SK-N-SH (cell line): ENCODE results near the gene ZNF415. TPM values are rescaled to one million over a fixed set of nuclear protein-coding genes. Genes with fewer than 3 reads are reported as not detected.

Source experiments
- CTCF ChIA-PET: fragments of 300-600, 350-600 bp; formaldehyde crosslinking; extraction: SDS; loops from one replicate; lab custom pipeline; 2021; lab: Yijun Ruan, JAX
- POLR2A ChIA-PET: fragments of 350-600 bp; sonication (Branson Sonifier 250); formaldehyde crosslinking; extraction: SDS; loops from one replicate; lab custom pipeline; 2020; ENCODE audit warnings: antibody characterized with exemption, inconsistent platforms; lab: Yijun Ruan, JAX
- DNase-seq: peaks from one replicate; pipeline ENCODE4 v3.0.0; 2012
- H2AFZ ChIP-seq: fragments of 200-600 bp; sonication (generic); 2 replicates; pipeline ENCODE4 v1.8.1; 2016; ENCODE audit warnings: antibody characterized with exemption, mild to moderate bottlenecking, low read depth
- H3F3A ChIP-seq: fragments of 200-600 bp; sonication (generic); replicated peaks from 2 replicates; pipeline ENCODE3; 2016; ENCODE audit warnings: antibody characterized with exemption, mild to moderate bottlenecking; ENCODE audit not compliant: insufficient read depth
- H3K27ac ChIP-seq, 2 experiments: fragments of 200-500 bp in 1 of 2; fragments of 200-600 bp in 1 of 2; sonication (Bioruptor generic) in 1 of 2; sonication (generic), shearing (Covaris generic) in 1 of 2; 2 replicates each; pipeline versions ENCODE4 v1.5.1 to v1.6.1; 2014 to 2016; ENCODE audit warnings: low read depth in 2 of 2, inconsistent platforms in 1 of 2, low read length in 1 of 2, mild to moderate bottlenecking in 1 of 2, mixed read lengths in 1 of 2
- H3K27me3 ChIP-seq: fragments of 200-600 bp; sonication (generic), shearing (Covaris generic); 2 replicates; pipeline ENCODE4 v1.6.1; 2016; ENCODE audit warnings: mixed run types; ENCODE audit not compliant: insufficient read depth
- H3K36me3 ChIP-seq, 2 experiments: fragments of 200-500 bp in 1 of 2; fragments of 200-600 bp in 1 of 2; sonication (Bioruptor generic) in 1 of 2; sonication (generic) in 1 of 2; replicated peaks in 1 of 2; 2 replicates each; pipeline versions ENCODE3 to v1.5.1; 2014 to 2016; ENCODE audit warnings: low read length in 1 of 2, mild to moderate bottlenecking in 1 of 2; ENCODE audit not compliant: insufficient read depth in 2 of 2, control insufficient read depth in 1 of 2
- H3K4me1 ChIP-seq, 2 experiments: fragments of 200-500 bp in 1 of 2; fragments of 200-600 bp in 1 of 2; sonication (Bioruptor generic) in 1 of 2; sonication (generic), shearing (Covaris generic) in 1 of 2; 2 replicates each; pipeline versions ENCODE4 v1.5.1 to v1.6.1; 2014 to 2016; ENCODE audit warnings: low read depth in 1 of 2, low read length in 1 of 2, mixed run types in 1 of 2; ENCODE audit not compliant: insufficient read depth in 2 of 2, control insufficient read depth in 1 of 2
- H3K4me2 ChIP-seq: fragments of 200-600 bp; sonication (generic), shearing (Covaris generic); 2 replicates; pipeline ENCODE4 v1.6.1; 2017; ENCODE audit warnings: mixed run types
- H3K4me3 ChIP-seq, 2 experiments: fragments of 200-500 bp in 1 of 2; fragments of 200-600 bp in 1 of 2; sonication (Bioruptor generic) in 1 of 2; sonication (generic), shearing (Covaris generic) in 1 of 2; 2 replicates each; pipeline versions ENCODE4 v1.5.1 to v1.8.1; 2014 to 2016; ENCODE audit warnings: low read depth in 2 of 2, inconsistent platforms in 1 of 2, low read length in 1 of 2, mild to moderate bottlenecking in 1 of 2, mixed read lengths in 1 of 2, moderate library complexity in 1 of 2
- H3K79me2 ChIP-seq: fragments of 200-600 bp; sonication (generic); 2 replicates; pipeline ENCODE4 v1.8.1; 2017; ENCODE audit warnings: mild to moderate bottlenecking; ENCODE audit not compliant: insufficient read depth
- H3K9ac ChIP-seq: fragments of 200-600 bp; sonication (generic); 2 replicates; pipeline ENCODE4 v1.6.1; 2017; ENCODE audit warnings: mixed run types
- H3K9me2 ChIP-seq: fragments of 200-600 bp; sonication (generic); 2 replicates; pipeline ENCODE4 v1.6.1; 2017; ENCODE audit warnings: mixed run types
- H3K9me3 ChIP-seq: fragments of 200-600 bp; sonication (generic); 2 replicates; pipeline ENCODE4 v1.6.1; 2017; ENCODE audit warnings: mixed run types, mild to moderate bottlenecking, moderate library complexity
- H4K20me1 ChIP-seq: fragments of 200-600 bp; sonication (generic); 2 replicates; pipeline ENCODE4 v1.6.1; 2017; ENCODE audit warnings: mild to moderate bottlenecking, mixed run types; ENCODE audit not compliant: insufficient read depth
- CHD2 ChIP-seq: fragments of 150-350 bp; IDR thresholded peaks from 2 replicates; pipeline ENCODE4 v1.6.1; 2018; ENCODE audit warnings: low read length; ENCODE audit not compliant: partially characterized antibody
- ELF1 ChIP-seq: IDR thresholded peaks from 2 replicates; pipeline ENCODE4 v1.4.0; 2012
- FOSL2 ChIP-seq: IDR thresholded peaks from 2 replicates; pipeline ENCODE4 v1.4.0; 2012; ENCODE audit warnings: low read depth, mild to moderate bottlenecking, moderate library complexity, borderline replicate concordance
- FOXJ3 ChIP-seq: sonication (generic); formaldehyde crosslinking; IDR thresholded peaks from 2 replicates; pipeline ENCODE4 v1.5.1; 2020; ENCODE audit warnings: mild to moderate bottlenecking, missing genetic modification reagents
- FOXM1 ChIP-seq: IDR thresholded peaks from 2 replicates; pipeline ENCODE4 v1.4.0; 2012; ENCODE audit warnings: low read depth, mild to moderate bottlenecking
- GABPA ChIP-seq: IDR thresholded peaks from 2 replicates; pipeline ENCODE4 v1.4.0; 2012; ENCODE audit warnings: low read depth, mild to moderate bottlenecking
- MAX ChIP-seq: IDR thresholded peaks from 2 replicates; pipeline ENCODE4 v1.4.0; 2012; ENCODE audit warnings: low read depth
- REST ChIP-seq: IDR thresholded peaks from 2 replicates; pipeline ENCODE4 v1.6.1; 2012; ENCODE audit warnings: mild to moderate bottlenecking, low read depth, low read length, moderate library complexity
- TCF12 ChIP-seq: IDR thresholded peaks from 2 replicates; pipeline ENCODE4 v1.4.0; 2012
- USF2 ChIP-seq: fragments of 150-350 bp; IDR thresholded peaks from 2 replicates; pipeline ENCODE4 v1.6.1; 2017; ENCODE audit warnings: antibody characterized with exemption, low read length, low read depth, borderline replicate concordance
- WGBS: methylation state at CpG from one replicate; pipeline ENCODE4 v1.1.6; 2017; ENCODE audit warnings: low lambda C conversion rate; 5-methylcytosine and 5-hydroxymethylcytosine counted together
- polyA plus RNA-seq, 3 experiments: library from polyadenylated mRNA; depleted of rRNA; stranded (reverse); fragments of >200 nt; gene quantifications; 2 replicates each; pipeline ENCODE4 v1.2.3, GENCODE V29; 2012

The ZNF415 gene
- polyA plus RNA-seq, 1 of the 3 experiments (the other 2 are of a cell fraction), result 1.6 TPM

GRCh38 chr19:53057904-53058580, 74.7 kb downstream of the ZNF415 start:
- Histone ChIP-seq H3K9me3 (no peaks in the 10 kb centered on the region), H3K27me3 (no peaks in the 10 kb centered on the region), H4K20me1 (no peaks in the 10 kb centered on the region), H3K4me2 (peak overlapping the region; percentile 24; the same call in 1 of the 2 replicates), H3K9ac (no peak overlapping the region), H3F3A (no peaks in the 10 kb centered on the region), H3K4me1 (no peaks in the 10 kb centered on the region; a peak in 1 of 4 replicates), H3K4me3 (peak overlapping the region; percentile 30 to 35; a peak in 3 of 4 replicates), H3K79me2 (no peaks in the 10 kb centered on the region), H3K27ac (no peak overlapping the region), H3K36me3 (no peaks in the 10 kb centered on the region), H2AFZ (no peak overlapping the region), H3K9me2 (no peaks in the 10 kb centered on the region)
- TF ChIP-seq REST, result no peak
- TF ChIP-seq USF2, result no peak
- no peak for TF ChIP-seq ELF1
- TF ChIP-seq FOSL2, result no peak
- no peak for TF ChIP-seq MAX
- TF ChIP-seq GABPA, result no peak
- TF ChIP-seq FOXM1, result no peak
- no peak for TF ChIP-seq FOXJ3
- TF ChIP-seq TCF12, result no peak
- TF ChIP-seq CHD2, result no peak
- WGBS, result 32% methylated on average over 47 of the region's 59 CpGs
- POLR2A ChIA-PET, result no interaction called here
- CTCF ChIA-PET, result no interaction called here
- peak; percentile 72 for DNase-seq

Other genes with a start within 250 kb of the ZNF415 start
- gene ZNF320, start 235.3 kb downstream of the ZNF415 start, polyA plus RNA-seq (2012; rRNA removed), result 6.9 and 14.2 TPM in 2 replicates
- 0.46 and 0.83 TPM in 2 replicates for gene ZNF888, start 209.5 kb downstream of the ZNF415 start, polyA plus RNA-seq (2012; rRNA removed)
- 1.8 and 2.5 TPM in 2 replicates for gene ZNF816, start 170.0 kb downstream of the ZNF415 start, polyA plus RNA-seq (2012; rRNA removed)
- not detected in 2 replicates for gene ERVV-1, start 119.0 kb downstream of the ZNF415 start, polyA plus RNA-seq (2012; rRNA removed)
- not detected in 2 replicates for gene ERVV-2, start 88.2 kb downstream of the ZNF415 start, polyA plus RNA-seq (2012; rRNA removed)
- 10.1 and 12.3 TPM in 2 replicates for gene ZNF160, start 29.5 kb downstream of the ZNF415 start, polyA plus RNA-seq (2012; rRNA removed)
- gene ZNF347, start 26.1 kb upstream of the ZNF415 start, polyA plus RNA-seq (2012; rRNA removed), result 2.2 and 2.6 TPM in 2 replicates
- gene ZNF665, start 60.4 kb upstream of the ZNF415 start, polyA plus RNA-seq (2012; rRNA removed), result 3.2 and 6.0 TPM in 2 replicates
- 6.8 and 10.7 TPM in 2 replicates for gene ZNF677, start 122.0 kb upstream of the ZNF415 start, polyA plus RNA-seq (2012; rRNA removed)
- gene VN1R2, start 125.4 kb upstream of the ZNF415 start, polyA plus RNA-seq (2012; rRNA removed), result not detected in 2 replicates
- not detected in 2 replicates for gene VN1R4, start 134.8 kb upstream of the ZNF415 start, polyA plus RNA-seq (2012; rRNA removed)
- gene ZNF845, start 200.8 kb upstream of the ZNF415 start, polyA plus RNA-seq (2012; rRNA removed), result 0.77 and 0.94 TPM in 2 replicates
- 2.5 and 3.9 TPM in 2 replicates for gene ZNF525, start 232.8 kb upstream of the ZNF415 start, polyA plus RNA-seq (2012; rRNA removed)